ENCODE measurements around the gene CSNK1G2. TPM values are rescaled to one million over a fixed set of nuclear protein-coding genes. Genes with fewer than 3 reads are reported as not detected.

The CSNK1G2 gene
- total RNA-seq, 4 donors from 2014 or later: 47.2 to 67.6 (median 60.8) TPM

Small RNA genes within 50 kb of the gene (small RNA-seq; reads per million reads assigned to genes)
- not detected for gene AC007136.1

Other genes with a start within 250 kb of the CSNK1G2 start
- not detected for gene ONECUT3, start 187.7 kb upstream of the CSNK1G2 start, total RNA-seq
- 1 to 10 TPM in 3 of 4 donors, not detected in 1; 1.3 to 2.0 (median 1.6) TPM for gene ATP8B3, start 128.9 kb upstream of the CSNK1G2 start, total RNA-seq
- 10 to 100 TPM; 14.0 to 21.8 (median 17.2) TPM for gene REXO1, start 92.7 kb upstream of the CSNK1G2 start, total RNA-seq
- 1 to 10 TPM; 1.8 to 6.4 (median 3.4) TPM for gene KLF16, start 77.6 kb upstream of the CSNK1G2 start, total RNA-seq
- gene ABHD17A, start 55.7 kb upstream of the CSNK1G2 start, total RNA-seq: 100 to 1,000 TPM in 1 of 4 donors, 10 to 100 TPM in 3; 86.8 to 134 (median 91.4) TPM
- gene ADAT3, start 35.8 kb upstream of the CSNK1G2 start, total RNA-seq: 10 to 100 TPM in 2 of 4 donors, 1 to 10 TPM in 2; 4.0 to 14.6 (median 8.3) TPM
- gene SCAMP4, start 35.8 kb upstream of the CSNK1G2 start, total RNA-seq: 100 to 1,000 TPM in 3 of 4 donors, 10 to 100 TPM in 1; 69.5 to 269 (median 137) TPM
- gene BTBD2, start 74.5 kb downstream of the CSNK1G2 start, total RNA-seq: 10 to 100 TPM; 74.8 to 89.9 (median 76.2) TPM
- gene MKNK2, start 110.1 kb downstream of the CSNK1G2 start, total RNA-seq: 100 to 1,000 TPM; 106 to 161 (median 123) TPM
- gene MOB3A, start 155.2 kb downstream of the CSNK1G2 start, total RNA-seq: 10 to 100 TPM; 18.5 to 40.4 (median 26.6) TPM
- gene IZUMO4, start 155.7 kb downstream of the CSNK1G2 start, total RNA-seq: 1 to 10 TPM; 1.1 to 4.2 (median 2.9) TPM
- 100 to 1,000 TPM in 3 of 4 donors, 10 to 100 TPM in 1; 62.5 to 121 (median 118) TPM for gene AP3D1, start 210.4 kb downstream of the CSNK1G2 start, total RNA-seq
- gene DOT1L, start 222.8 kb downstream of the CSNK1G2 start, total RNA-seq: 10 to 100 TPM; 10.2 to 31.1 (median 17.2) TPM

Measured in thyroid gland (tissue), 4 donors.